Stomach (tissue), 9 donors: ENCODE results near the gene VWC2. TPM values are rescaled to one million over a fixed set of nuclear protein-coding genes. Genes with fewer than 3 reads are reported as not detected.

ENCODE experiments used
- DNase-seq, 2 donors: peaks; one replicate each; pipeline versions ENCODE4 v3.0.0 to v3.0.0-alpha.2; 2013 to 2019
- H3K27ac ChIP-seq, 5 donors: fragments of 200-600 bp in 4 of 5; sonication (generic) in 4 of 5; one replicate each; pipeline ENCODE4 v1.5.1; 2013 to 2019; ENCODE audit warnings: mild to moderate bottlenecking in 1 of 5, moderate library complexity in 1 of 5
- H3K27me3 ChIP-seq, 3 donors: fragments of 200-600 bp; sonication (generic); one replicate each; pipeline ENCODE4 v1.5.1; 2017 to 2019; ENCODE audit warnings: mixed run types in 1 of 3
- H3K36me3 ChIP-seq, 4 donors: fragments of 200-600 bp; sonication (generic); 1 replicate in 3 of 4; 2 replicates in 1 of 4; pipeline ENCODE4 v1.5.1; 2016 to 2019
- H3K4me1 ChIP-seq, 4 donors: fragments of 200-600 bp; sonication (generic); one replicate each; pipeline ENCODE4 v1.5.1; 2016 to 2019
- H3K4me3 ChIP-seq, 4 donors: fragments of 200-600 bp; sonication (generic) in 3 of 4; one replicate each; pipeline ENCODE4 v1.5.1; 2016 to 2019; ENCODE audit warnings: mild to moderate bottlenecking in 1 of 4
- H3K9me3 ChIP-seq, 4 donors: fragments of 200-600 bp; sonication (generic); one replicate each; pipeline ENCODE4 v1.5.1; 2016 to 2019
- CTCF ChIP-seq, 7 experiments: fragments of 450-650 bp in 4 of 7; fragments of 200-600 bp in 3 of 7; sonication (generic) in 3 of 7; IDR thresholded peaks; one replicate each; pipeline ENCODE4 v1.5.1; 2016 to 2019; ENCODE audit warnings: antibody characterized with exemption in 7 of 7, control low read depth in 2 of 7, mild to moderate bottlenecking in 1 of 7
- EP300 ChIP-seq: sonication (generic); formaldehyde crosslinking; IDR thresholded peaks from one replicate; pipeline ENCODE4 v1.6.1; 2017; ENCODE audit warnings: antibody characterized with exemption
- POLR2A ChIP-seq, 4 donors: fragments of 450-650 bp; IDR thresholded peaks; one replicate each; pipeline ENCODE4 v1.6.1; 2016; ENCODE audit warnings: antibody characterized with exemption in 4 of 4, control low read depth in 2 of 4, mild to moderate bottlenecking in 1 of 4, moderate library complexity in 1 of 4
- POLR2AphosphoS5 ChIP-seq, 3 donors: sonication (generic); formaldehyde crosslinking; IDR thresholded peaks; one replicate each; pipeline ENCODE4 v1.6.1; 2016; ENCODE audit warnings: antibody characterized with exemption in 3 of 3
- WGBS, 5 donors: extraction: QIAGEN DNeasy Blood & Tissue Kit in 3 of 5; methylation state at CpG; one replicate each; pipeline versions ENCODE4 v1.1.5 to v1.1.7; 2013 to 2018; 5-methylcytosine and 5-hydroxymethylcytosine counted together
- intact Hi-C: fragments of 100-400 bp; cut with DNase I; formaldehyde crosslinking; loops from one replicate; pipeline ENCODE4 v1.15.1; 2023; ENCODE audit warnings: low total_unique reads
- polyA plus RNA-seq, 3 donors: library from polyadenylated mRNA; stranded (reverse); fragments of 200-250 nt; gene quantifications; one replicate each; pipeline ENCODE4 v1.2.3, GENCODE V29; 2013
- total RNA-seq, 5 donors: library from RNA; depleted of rRNA; stranded (reverse); fragments of >200 nt; gene quantifications; one replicate each; pipeline versions ENCODE4 v1.1.0 to v1.2.3, GENCODE V29; 2014 to 2016
- donor health status: healthy with polysubstance abuse.
- donor health status: Bipolar disorder and iron deficiency.
- donor health status: healthy.

VWC2 gene
- total and polyA plus RNA-seq, 8 donors, result under 0.01 to 0.45 (median 0.10) TPM; not detected in 4

GRCh38 chr7:49931627-49932026 lies 158.2 kb downstream of the VWC2 start:
- H3K4me3 ChIP-seq, result no peak overlapping the region
- peaks cover 0 to 28% (median 15%) of the 10 kb centered on the region in 4 donors for H3K9me3 ChIP-seq
- DNase-seq, result no peak
- no peaks in the 10 kb centered on the region for H3K4me1 ChIP-seq
- H3K27me3 ChIP-seq, result no peaks in the 10 kb centered on the region
- H3K36me3 ChIP-seq, result no peaks in the 10 kb centered on the region
- H3K27ac ChIP-seq, result no peak overlapping the region
- TF ChIP-seq POLR2A (IDR thresholded peaks at IDR 0.05) (no peak), POLR2AphosphoS5 (IDR thresholded peaks at IDR 0.05) (no peak), CTCF (IDR thresholded peaks at IDR 0.05) (no peak), EP300 (no peak)
- intact Hi-C loops, result no loop called here
- WGBS, 5 donors, result 72 to 87% (median 84%) methylated on average over 2 of the region's 2 CpGs

- Histone ChIP-seq H3K27ac (no peak overlapping the region), H3K4me3 (no peak overlapping the region), H3K36me3 (no peaks in the 10 kb centered on the region), H3K9me3 (peaks cover 0 to 6% (median 2%) of the 10 kb centered on the region in 4 donors), H3K27me3 (no peaks in the 10 kb centered on the region), H3K4me1 (no peaks in the 10 kb centered on the region)
- intact Hi-C loops, result no loop called here
- TF ChIP-seq CTCF (IDR thresholded peaks at IDR 0.05), result no peak
- no peak for TF ChIP-seq POLR2A (IDR thresholded peaks at IDR 0.05)
- no peak for TF ChIP-seq EP300
- TF ChIP-seq POLR2AphosphoS5 (IDR thresholded peaks at IDR 0.05), result no peak
- 76 to 89% (median 78%) methylated on average over 2 of the region's 2 CpGs for WGBS, 5 donors
- DNase-seq, result no peak
These were observed 164.2 kb downstream of the VWC2 start for GRCh38 chr7:49937608-49938007.
